IPS-20b (cell line): ENCODE measurements around the gene MT1M.
A peak's percentile ranks its signal among the peaks of the same experiment; 100 is the strongest.

Experiments used
- H3K27ac ChIP-seq: one replicate; pipeline ENCODE4 v1.5.1; 2013; ENCODE audit warnings: low read length
- H3K27me3 ChIP-seq: 2 replicates; pipeline ENCODE4 v1.6.1; 2013; ENCODE audit warnings: mild to moderate bottlenecking, low read length, inconsistent platforms; ENCODE audit not compliant: insufficient read depth
- H3K36me3 ChIP-seq: 2 replicates; pipeline ENCODE4 v1.6.1; 2013; ENCODE audit warnings: low read depth, mild to moderate bottlenecking, inconsistent platforms, low read length, moderate library complexity; ENCODE audit not compliant: insufficient read depth
- H3K4me1 ChIP-seq: 2 replicates; pipeline ENCODE4 v1.6.1; 2013; ENCODE audit warnings: mild to moderate bottlenecking, control low read depth, inconsistent platforms, low read length, moderate library complexity; ENCODE audit not compliant: insufficient read depth
- H3K4me3 ChIP-seq: 2 replicates; pipeline ENCODE4 v1.5.1; 2013; ENCODE audit warnings: mild to moderate bottlenecking, low read length, inconsistent platforms
- H3K9ac ChIP-seq: 2 replicates; pipeline ENCODE4 v1.6.1; 2013; ENCODE audit warnings: low read depth, mild to moderate bottlenecking, inconsistent platforms, low read length, moderate library complexity
- H3K9me3 ChIP-seq: 2 replicates; pipeline ENCODE4 v1.6.1; 2013; ENCODE audit warnings: mild to moderate bottlenecking, low read depth, low read length, inconsistent platforms; ENCODE audit not compliant: insufficient read depth

MT1M gene

DNA sequence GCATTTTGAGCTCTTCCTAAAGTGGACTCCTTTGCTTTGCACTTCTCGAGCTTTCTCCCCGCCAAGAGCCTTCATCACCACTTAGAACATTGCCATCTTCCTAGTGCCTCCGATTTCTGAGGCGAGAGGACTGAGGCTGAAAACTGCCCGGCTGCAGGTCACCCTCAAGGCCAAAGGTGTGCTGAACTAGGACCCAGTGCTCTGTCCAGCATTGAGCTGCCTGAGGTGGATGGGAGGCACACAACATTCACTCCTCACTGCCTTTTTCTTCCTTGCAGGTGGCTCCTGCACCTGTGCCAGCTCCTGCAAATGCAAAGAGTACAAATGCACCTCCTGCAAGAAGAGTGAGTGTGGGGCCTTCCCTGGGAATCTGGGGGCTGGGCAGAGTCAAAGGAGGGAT lies 11.4 kb downstream of the MT1M start:
- H3K9ac ChIP-seq, result no peak overlapping the region
- H3K36me3 ChIP-seq, result no peaks in the 10 kb centered on the region
- H3K9me3 ChIP-seq, result no peaks in the 10 kb centered on the region; the same call in 1 of the 2 replicates
- H3K4me1 ChIP-seq, result peaks cover 4% of the 10 kb centered on the region; the same call in 1 of the 2 replicates
- H3K27me3 ChIP-seq, result peaks cover 100% of the 10 kb centered on the region
- peak overlapping the region; percentile 54 for H3K4me3 ChIP-seq
- H3K27ac ChIP-seq, result no peak overlapping the region

DNA sequence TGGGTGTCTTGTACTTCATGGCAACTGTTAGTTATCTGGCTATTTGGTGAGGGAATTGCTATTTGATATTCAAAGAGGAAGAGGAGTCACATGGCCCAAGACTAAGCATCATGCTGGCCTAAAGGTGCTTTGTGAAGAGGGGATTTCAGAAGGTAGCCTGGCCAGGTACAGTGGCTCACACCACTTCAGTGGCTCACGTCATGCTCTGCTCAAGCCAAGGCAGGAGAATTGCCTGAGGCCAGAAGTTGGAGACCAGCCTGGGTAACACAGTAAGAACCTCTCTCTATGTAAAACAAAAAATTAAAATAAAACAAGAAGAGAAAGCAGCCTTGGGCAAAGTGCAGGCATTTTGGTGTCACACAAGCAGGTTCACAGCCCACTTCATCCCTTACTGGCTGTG lies 12.9 kb downstream of the MT1M start:
- H3K9ac ChIP-seq, result no peak overlapping the region
- H3K4me3 ChIP-seq, result no peak overlapping the region
- H3K4me1 ChIP-seq, result peaks cover 4% of the 10 kb centered on the region; the same call in 1 of the 2 replicates
- no peaks in the 10 kb centered on the region for H3K36me3 ChIP-seq
- H3K27ac ChIP-seq, result no peak overlapping the region
- no peaks in the 10 kb centered on the region for H3K9me3 ChIP-seq
- peaks cover 100% of the 10 kb centered on the region for H3K27me3 ChIP-seq

DNA sequence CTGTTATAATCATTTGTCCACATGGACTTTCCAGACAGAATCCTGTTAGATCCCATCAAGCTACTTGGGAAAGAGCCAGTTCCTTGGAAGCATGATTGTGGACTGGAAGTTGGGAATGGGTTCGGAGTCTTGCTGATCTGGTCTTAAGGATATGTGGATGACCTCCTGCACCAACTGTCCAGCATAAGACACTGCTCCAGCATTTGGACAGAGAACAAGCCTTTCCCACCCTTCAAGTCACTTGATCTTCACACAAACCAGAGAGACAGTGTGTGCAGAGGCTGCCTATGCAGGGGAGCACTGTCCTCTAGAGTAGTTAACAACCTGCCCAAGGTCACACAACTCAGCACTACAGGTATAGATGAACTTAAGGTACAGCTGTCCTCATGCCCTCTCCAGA lies 13.4 kb downstream of the MT1M start:
- Histone ChIP-seq H3K27ac (no peak overlapping the region), H3K36me3 (no peaks in the 10 kb centered on the region), H3K27me3 (peaks cover 100% of the 10 kb centered on the region), H3K9me3 (no peaks in the 10 kb centered on the region), H3K4me3 (no peak overlapping the region), H3K4me1 (peaks cover 4% of the 10 kb centered on the region; the same call in 1 of the 2 replicates), H3K9ac (no peak overlapping the region)

DNA sequence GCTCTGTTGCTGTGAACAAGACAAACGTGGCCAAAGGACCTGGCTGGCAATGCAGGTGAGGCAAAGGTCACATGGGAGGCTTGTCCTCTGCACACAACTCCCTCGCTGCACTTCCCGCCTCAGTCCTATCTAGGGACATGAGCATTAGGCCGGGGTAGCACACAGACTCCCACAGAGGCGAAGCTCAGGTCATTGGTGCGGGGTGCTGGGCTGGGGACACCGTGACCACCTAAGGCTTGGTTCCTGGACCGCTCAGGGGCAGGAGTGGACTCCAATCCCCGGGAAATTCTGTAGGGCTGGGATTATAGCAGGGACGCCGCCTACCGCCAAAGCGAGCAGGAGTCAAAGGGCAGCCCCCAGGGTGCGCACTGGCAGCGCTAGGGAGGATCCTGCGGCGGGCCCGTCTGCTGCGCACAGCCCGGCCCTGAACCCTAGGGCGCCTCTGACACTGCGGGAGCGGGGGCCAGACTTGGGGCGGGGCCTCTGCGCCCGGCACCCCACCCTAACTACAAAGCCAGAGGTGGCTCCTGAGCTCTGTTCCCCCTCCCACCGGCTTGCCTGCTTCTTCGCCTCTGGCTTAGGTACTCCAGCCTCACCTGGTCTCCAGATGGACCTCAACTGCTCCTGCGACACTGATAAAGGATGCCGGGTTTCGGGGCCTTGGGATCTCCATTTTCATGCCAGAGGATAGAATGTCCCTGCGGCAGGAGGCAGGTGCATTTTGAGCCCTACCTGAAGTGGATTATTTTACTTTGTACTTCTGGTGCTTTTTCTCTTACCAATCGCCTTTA lies 15.4 kb downstream of the MT1M start:
- no peak overlapping the region for H3K27ac ChIP-seq
- peak overlapping the region; percentile 41; the same call in 1 of the 2 replicates for H3K4me3 ChIP-seq

DNA sequence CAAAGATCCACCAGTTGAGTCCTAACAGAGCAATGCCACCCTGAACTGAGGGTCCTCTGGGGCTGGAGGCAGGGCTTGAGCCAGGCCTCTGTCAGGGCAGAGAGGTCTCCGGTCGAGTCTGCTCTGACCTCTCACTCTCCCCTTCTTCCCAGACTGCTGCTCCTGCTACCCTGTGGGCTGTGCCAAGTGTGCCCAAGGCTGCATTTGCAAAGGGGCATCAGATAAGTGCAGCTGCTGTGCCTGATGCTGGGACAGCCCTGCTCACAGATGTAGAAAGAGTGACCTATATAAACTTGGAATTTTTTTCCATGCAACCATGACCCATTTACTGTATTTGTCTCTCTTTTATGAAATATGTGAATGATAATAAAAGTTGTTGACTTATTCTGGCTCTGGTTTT lies 16.8 kb downstream of the MT1M start:
- H3K4me1 ChIP-seq, result no peaks in the 10 kb centered on the region
- H3K36me3 ChIP-seq, result no peaks in the 10 kb centered on the region
- H3K4me3 ChIP-seq, result no peak overlapping the region
- peaks cover 93% of the 10 kb centered on the region for H3K27me3 ChIP-seq
- no peak overlapping the region for H3K9ac ChIP-seq
- H3K27ac ChIP-seq, result no peak overlapping the region
- H3K9me3 ChIP-seq, result no peaks in the 10 kb centered on the region

More for the DNA sequence above, 15.4 kb downstream of the MT1M start:
- Histone ChIP-seq H3K27me3 (peaks cover 100% of the 10 kb centered on the region), H3K4me1 (peaks cover 4% of the 10 kb centered on the region; the same call in 1 of the 2 replicates), H3K9ac (no peak overlapping the region), H3K9me3 (no peaks in the 10 kb centered on the region), H3K36me3 (no peaks in the 10 kb centered on the region)

DNA sequence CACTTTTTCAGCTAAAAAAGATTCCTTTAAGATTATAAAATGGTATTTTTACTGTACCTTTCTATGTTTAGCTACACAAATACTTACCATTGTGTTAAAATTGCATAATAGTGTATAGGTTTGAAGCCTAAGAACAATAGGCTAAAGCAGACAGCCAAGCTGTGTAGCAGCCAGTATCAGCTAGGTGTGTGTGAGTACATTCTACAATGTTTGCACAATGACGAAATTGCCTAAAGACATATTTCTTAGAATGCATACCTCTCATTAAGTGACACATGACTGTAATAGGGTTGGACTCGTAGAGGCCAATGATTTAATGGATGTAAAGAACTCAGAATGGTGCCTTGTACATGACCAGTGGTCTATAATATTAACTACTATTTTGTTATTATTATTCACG lies 17.4 kb downstream of the MT1M start:
- no peaks in the 10 kb centered on the region for H3K9me3 ChIP-seq
- no peak overlapping the region for H3K4me3 ChIP-seq
- no peaks in the 10 kb centered on the region for H3K4me1 ChIP-seq
- no peak overlapping the region for H3K27ac ChIP-seq
- no peaks in the 10 kb centered on the region for H3K36me3 ChIP-seq
- H3K27me3 ChIP-seq, result peaks cover 90% of the 10 kb centered on the region
- no peak overlapping the region for H3K9ac ChIP-seq

DNA sequence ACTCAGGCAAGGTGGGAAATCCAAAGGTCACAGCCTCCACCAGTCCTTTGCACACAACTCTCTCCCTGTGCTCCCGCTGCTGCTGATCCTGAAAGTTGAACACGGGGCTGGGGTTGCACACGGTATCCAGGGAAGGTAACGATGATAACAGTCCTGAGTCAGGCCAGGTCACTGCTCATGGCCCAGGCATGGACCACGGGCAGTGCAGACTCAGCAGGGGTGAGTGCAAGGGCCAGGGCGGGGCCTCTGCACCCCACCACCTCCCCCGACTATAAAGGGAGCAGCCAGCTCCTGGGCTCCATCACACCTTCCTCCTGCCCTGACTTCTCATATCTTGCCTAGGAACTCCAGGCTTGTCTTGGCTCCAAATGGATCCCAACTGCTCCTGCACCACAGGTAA lies 19.1 kb downstream of the MT1M start, which contains the start of gene MT1B:
MT1B (plus strand) TSS at position 301 of the 400 bp plus-strand sequence; CDS start at position 369, 68 bp downstream.
- H3K27ac ChIP-seq, result no peak within 1 kb of the TSS
- no peaks in the 10 kb centered on the region for H3K4me1 ChIP-seq
- no peak within 1 kb of the TSS for H3K4me3 ChIP-seq
- no peaks in the 10 kb centered on the region for H3K9me3 ChIP-seq
- peaks cover 90% of the 10 kb centered on the region for H3K27me3 ChIP-seq
- H3K9ac ChIP-seq, result no peak within 1 kb of the TSS
- no peaks in the 10 kb centered on the region for H3K36me3 ChIP-seq

DNA sequence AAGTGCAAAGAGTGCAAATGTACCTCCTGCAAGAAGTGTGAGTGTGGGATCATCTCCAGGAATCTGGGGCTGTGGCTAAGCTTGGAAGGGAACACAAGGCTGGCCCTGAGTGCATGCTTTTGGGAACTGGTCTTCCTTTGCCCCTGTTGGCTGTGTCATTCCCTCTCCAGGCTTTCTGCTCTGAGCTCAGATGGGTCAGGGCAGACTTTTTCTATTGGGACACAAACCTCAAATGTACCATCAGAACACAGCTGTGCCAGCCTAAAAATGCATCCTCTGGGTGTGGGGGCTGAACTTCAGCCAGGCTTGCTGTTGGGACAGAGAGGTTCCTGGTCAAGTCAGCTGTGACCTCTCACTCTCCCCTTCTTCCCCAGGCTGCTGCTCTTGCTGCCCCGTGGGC lies 20.1 kb downstream of the MT1M start:
- Histone ChIP-seq H3K9me3 (no peaks in the 10 kb centered on the region), H3K9ac (no peak overlapping the region), H3K36me3 (no peaks in the 10 kb centered on the region), H3K4me1 (no peaks in the 10 kb centered on the region), H3K27ac (no peak overlapping the region), H3K27me3 (peaks cover 90% of the 10 kb centered on the region), H3K4me3 (no peak overlapping the region)

DNA sequence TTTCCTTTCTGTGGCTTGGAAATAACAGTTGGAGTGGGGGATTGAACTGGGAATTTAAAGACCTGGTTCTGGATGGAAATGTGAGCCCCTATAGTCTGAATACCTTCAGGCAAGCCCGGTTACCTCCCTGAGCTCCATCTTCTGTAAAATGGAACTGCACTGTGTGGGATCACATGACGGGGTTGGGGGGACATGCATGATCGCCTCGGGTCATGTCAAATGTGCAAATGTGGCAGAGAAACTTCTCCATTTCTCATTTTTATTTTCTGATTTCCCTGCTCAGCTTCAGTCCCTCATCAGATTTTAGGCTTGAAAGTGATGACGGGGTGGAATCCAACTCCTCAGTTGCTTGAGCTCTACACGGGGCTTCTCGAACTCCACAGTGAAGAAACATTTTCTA lies 20.8 kb downstream of the MT1M start:
- Histone ChIP-seq H3K27ac (no peak overlapping the region), H3K4me3 (no peak overlapping the region), H3K9me3 (no peaks in the 10 kb centered on the region), H3K4me1 (no peaks in the 10 kb centered on the region), H3K36me3 (no peaks in the 10 kb centered on the region), H3K27me3 (peaks cover 90% of the 10 kb centered on the region), H3K9ac (no peak overlapping the region)

DNA sequence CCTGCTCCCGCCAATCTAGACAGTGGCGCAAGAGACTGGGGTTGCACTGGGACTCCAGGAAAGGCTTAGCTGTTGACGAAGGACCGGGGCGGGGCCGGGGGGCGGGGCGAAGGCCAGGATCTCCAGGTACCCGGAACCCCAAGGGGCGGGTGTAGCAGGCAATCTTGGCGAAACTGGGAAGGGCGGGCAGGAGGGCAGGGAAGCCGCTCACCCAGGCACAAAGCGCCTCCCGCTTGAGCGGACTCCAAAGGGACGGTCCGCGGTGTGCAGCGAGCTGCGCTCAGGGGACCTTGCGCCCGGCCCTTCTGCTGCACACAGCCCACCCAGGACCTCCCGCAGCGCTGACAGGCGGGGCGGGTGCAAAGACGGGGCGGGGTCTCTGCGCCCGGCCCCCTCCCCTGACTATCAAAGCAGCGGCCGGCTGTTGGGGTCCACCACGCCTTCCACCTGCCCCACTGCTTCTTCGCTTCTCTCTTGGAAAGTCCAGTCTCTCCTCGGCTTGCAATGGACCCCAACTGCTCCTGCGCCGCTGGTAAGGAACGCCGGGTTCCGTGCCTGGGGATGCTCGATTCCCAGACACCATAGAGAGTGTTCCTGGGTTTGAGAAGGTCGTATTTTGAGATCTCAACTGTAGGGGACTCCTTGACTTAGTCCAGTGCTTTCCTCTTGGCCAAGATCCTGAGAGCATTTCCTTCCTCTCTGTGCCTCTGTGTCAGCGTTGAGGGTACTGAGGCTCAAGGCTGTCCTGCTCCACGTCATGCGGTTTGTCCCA lies 25.3 kb downstream of the MT1M start, which contains the start of gene MT1F:
MT1F (plus strand) TSS at position 405 of the 772 bp plus-strand sequence; CDS start at position 505, 100 bp downstream.
- Histone ChIP-seq H3K9me3 (no peaks in the 10 kb centered on the region), H3K27me3 (peaks cover 90% of the 10 kb centered on the region), H3K27ac (no peak within 1 kb of the TSS), H3K4me1 (no peaks in the 10 kb centered on the region), H3K9ac (peak within 1 kb of the TSS; percentile 74; the same call in 1 of the 2 replicates), H3K36me3 (no peaks in the 10 kb centered on the region), H3K4me3 (peak within 1 kb of the TSS; percentile 86)

DNA sequence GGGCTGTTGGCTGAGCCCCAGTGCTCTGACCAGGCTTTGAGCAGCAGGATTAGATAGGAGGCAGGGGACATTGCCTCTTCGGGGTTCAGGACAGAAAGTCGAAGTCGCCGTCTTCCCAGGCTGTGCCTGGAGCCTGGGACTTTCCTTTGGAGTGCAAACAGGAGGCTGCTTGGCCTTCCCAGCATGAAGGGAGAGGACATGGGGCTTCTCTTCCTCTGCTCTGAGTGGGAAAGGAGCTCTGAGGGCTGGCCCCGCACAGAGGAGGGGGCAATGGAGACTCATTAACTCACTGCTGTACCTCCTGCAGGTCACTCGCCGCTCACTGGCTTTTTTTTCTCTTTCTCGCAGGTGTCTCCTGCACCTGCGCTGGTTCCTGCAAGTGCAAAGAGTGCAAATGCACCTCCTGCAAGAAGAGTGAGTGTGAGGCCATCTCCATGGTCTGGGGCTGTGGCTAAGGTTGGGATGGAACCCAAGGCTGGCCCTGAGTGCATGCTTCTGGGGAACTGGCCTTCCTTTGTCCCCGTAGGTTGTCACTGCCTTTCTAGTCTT lies 25.9 kb downstream of the MT1M start:
- H3K9me3 ChIP-seq, result no peaks in the 10 kb centered on the region
- H3K36me3 ChIP-seq, result no peaks in the 10 kb centered on the region
- H3K27ac ChIP-seq, result no peak overlapping the region
- H3K4me1 ChIP-seq, result no peaks in the 10 kb centered on the region
- peaks cover 90% of the 10 kb centered on the region for H3K27me3 ChIP-seq
- peak overlapping the region; percentile 74; the same call in 1 of the 2 replicates for H3K9ac ChIP-seq
- H3K4me3 ChIP-seq, result peak overlapping the region; percentile 86
